ENCODE results near the gene TULP3.

TULP3 gene

DNA sequence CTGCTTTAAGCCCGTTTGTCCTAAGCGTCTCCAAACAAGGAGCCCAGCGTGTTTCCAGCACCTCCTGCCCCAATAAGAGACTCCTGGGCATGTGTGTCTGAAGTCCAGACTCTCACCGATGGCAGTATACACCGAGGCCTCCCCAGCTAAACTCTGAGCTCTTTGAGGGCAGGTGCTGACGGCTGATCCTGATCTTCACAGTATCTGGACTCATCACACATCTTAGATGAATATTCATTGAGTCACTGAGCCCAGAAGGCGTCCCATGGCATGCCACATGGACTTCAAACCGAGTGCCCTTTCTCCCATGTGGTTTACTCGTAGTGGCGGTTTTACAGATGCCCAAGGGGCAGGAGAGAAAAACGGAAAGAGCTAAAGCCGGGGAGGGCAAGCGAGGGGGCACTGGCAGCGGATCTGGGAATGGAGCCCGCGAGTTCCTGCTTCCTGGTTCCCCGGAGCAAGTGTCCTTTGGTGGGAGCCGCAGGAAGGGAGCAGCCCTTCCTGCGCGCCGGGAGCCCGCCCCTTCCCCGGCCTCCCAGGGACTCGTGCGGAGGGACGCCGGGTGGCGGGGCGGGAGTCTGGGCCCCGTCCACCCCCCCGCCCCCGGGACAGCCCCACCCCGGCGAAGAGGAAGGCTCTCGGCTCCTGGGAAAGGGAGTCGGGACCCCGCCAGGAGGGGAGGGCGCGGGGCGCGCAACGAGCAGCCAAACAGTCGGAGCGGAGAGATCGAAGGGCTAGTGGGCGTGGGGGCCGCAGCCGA lies 67.9 kb downstream of the TULP3 start (continued):
- TF ChIP-seq, protein P1, sequence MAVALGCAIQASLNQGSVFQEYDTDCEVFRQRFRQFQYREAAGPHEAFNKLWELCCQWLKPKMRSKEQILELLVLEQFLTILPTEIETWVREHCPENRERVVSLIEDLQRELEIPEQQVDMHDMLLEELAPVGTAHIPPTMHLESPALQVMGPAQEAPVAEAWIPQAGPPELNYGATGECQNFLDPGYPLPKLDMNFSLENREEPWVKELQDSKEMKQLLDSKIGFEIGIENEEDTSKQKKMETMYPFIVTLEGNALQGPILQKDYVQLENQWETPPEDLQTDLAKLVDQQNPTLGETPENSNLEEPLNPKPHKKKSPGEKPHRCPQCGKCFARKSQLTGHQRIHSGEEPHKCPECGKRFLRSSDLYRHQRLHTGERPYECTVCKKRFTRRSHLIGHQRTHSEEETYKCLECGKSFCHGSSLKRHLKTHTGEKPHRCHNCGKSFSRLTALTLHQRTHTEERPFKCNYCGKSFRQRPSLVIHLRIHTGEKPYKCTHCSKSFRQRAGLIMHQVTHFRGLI (tag by site-specific recombination; IDR thresholded peaks at IDR 0.05): no peak
- TF ChIP-seq ZNF266 (tag by site-specific recombination; IDR thresholded peaks at IDR 0.05; ENCODE audit: low read depth): no peak
- no peak for TF ChIP-seq GLI4 (tag by site-specific recombination; IDR thresholded peaks at IDR 0.05)
- peak; percentile 90 for TF ChIP-seq GLIS2 (tag by site-specific recombination; IDR thresholded peaks at IDR 0.05)
- TF ChIP-seq, protein P2, sequence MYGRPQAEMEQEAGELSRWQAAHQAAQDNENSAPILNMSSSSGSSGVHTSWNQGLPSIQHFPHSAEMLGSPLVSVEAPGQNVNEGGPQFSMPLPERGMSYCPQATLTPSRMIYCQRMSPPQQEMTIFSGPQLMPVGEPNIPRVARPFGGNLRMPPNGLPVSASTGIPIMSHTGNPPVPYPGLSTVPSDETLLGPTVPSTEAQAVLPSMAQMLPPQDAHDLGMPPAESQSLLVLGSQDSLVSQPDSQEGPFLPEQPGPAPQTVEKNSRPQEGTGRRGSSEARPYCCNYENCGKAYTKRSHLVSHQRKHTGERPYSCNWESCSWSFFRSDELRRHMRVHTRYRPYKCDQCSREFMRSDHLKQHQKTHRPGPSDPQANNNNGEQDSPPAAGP (tag by site-specific recombination; IDR thresholded peaks at IDR 0.05): peak; percentile 26; the same call in 1 of the 2 replicates
- TF ChIP-seq ZNF302 (tag by site-specific recombination; IDR thresholded peaks at IDR 0.05; ENCODE audit: low read depth): no peak
- no peak for TF ChIP-seq ZNF585B (tag by site-specific recombination; IDR thresholded peaks at IDR 0.05)
- TF ChIP-seq, protein P3, sequence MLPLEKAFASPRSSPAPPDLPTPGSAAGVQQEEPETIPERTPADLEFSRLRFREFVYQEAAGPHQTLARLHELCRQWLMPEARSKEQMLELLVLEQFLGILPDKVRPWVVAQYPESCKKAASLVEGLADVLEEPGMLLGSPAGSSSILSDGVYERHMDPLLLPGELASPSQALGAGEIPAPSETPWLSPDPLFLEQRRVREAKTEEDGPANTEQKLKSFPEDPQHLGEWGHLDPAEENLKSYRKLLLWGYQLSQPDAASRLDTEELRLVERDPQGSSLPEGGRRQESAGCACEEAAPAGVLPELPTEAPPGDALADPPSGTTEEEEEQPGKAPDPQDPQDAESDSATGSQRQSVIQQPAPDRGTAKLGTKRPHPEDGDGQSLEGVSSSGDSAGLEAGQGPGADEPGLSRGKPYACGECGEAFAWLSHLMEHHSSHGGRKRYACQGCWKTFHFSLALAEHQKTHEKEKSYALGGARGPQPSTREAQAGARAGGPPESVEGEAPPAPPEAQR (tag by site-specific recombination; IDR thresholded peaks at IDR 0.05): no peak
- no peak for TF ChIP-seq ZNF324 (tag by site-specific recombination; IDR thresholded peaks at IDR 0.05)
- TF ChIP-seq ZNF629 (tag by site-specific recombination; IDR thresholded peaks at IDR 0.05): peak; percentile 33; the same call in 1 of the 2 replicates
- TF ChIP-seq SP2 (tag by site-specific recombination; IDR thresholded peaks at IDR 0.05): peak; percentile 63
- TF ChIP-seq, protein P4, sequence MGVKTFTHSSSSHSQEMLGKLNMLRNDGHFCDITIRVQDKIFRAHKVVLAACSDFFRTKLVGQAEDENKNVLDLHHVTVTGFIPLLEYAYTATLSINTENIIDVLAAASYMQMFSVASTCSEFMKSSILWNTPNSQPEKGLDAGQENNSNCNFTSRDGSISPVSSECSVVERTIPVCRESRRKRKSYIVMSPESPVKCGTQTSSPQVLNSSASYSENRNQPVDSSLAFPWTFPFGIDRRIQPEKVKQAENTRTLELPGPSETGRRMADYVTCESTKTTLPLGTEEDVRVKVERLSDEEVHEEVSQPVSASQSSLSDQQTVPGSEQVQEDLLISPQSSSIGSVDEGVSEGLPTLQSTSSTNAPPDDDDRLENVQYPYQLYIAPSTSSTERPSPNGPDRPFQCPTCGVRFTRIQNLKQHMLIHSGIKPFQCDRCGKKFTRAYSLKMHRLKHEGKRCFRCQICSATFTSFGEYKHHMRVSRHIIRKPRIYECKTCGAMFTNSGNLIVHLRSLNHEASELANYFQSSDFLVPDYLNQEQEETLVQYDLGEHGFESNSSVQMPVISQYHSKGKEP (tag by site-specific recombination; IDR thresholded peaks at IDR 0.05): no peak
- 0 out of 2 replicates have a peak, but pooled peaks have one; percentile 19 for TF ChIP-seq ZNF2 (tag by site-specific recombination; IDR thresholded peaks at IDR 0.05)
- TF ChIP-seq, protein P5, sequence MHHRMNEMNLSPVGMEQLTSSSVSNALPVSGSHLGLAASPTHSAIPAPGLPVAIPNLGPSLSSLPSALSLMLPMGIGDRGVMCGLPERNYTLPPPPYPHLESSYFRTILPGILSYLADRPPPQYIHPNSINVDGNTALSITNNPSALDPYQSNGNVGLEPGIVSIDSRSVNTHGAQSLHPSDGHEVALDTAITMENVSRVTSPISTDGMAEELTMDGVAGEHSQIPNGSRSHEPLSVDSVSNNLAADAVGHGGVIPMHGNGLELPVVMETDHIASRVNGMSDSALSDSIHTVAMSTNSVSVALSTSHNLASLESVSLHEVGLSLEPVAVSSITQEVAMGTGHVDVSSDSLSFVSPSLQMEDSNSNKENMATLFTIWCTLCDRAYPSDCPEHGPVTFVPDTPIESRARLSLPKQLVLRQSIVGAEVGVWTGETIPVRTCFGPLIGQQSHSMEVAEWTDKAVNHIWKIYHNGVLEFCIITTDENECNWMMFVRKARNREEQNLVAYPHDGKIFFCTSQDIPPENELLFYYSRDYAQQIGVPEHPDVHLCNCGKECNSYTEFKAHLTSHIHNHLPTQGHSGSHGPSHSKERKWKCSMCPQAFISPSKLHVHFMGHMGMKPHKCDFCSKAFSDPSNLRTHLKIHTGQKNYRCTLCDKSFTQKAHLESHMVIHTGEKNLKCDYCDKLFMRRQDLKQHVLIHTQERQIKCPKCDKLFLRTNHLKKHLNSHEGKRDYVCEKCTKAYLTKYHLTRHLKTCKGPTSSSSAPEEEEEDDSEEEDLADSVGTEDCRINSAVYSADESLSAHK (tag by site-specific recombination; IDR thresholded peaks at IDR 0.05): no peak
- TF ChIP-seq ZNF335 (tag by site-specific recombination; conservative IDR thresholded peaks at IDR 0.05): peak; percentile 94
- TF ChIP-seq ZBTB8A (tag by site-specific recombination; IDR thresholded peaks at IDR 0.05): peak; percentile 71
- TF ChIP-seq, protein P6, sequence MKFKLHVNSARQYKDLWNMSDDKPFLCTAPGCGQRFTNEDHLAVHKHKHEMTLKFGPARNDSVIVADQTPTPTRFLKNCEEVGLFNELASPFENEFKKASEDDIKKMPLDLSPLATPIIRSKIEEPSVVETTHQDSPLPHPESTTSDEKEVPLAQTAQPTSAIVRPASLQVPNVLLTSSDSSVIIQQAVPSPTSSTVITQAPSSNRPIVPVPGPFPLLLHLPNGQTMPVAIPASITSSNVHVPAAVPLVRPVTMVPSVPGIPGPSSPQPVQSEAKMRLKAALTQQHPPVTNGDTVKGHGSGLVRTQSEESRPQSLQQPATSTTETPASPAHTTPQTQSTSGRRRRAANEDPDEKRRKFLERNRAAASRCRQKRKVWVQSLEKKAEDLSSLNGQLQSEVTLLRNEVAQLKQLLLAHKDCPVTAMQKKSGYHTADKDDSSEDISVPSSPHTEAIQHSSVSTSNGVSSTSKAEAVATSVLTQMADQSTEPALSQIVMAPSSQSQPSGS (tag by site-specific recombination; IDR thresholded peaks at IDR 0.05; ENCODE audit: low read depth): no peak
- TF ChIP-seq, protein P7, sequence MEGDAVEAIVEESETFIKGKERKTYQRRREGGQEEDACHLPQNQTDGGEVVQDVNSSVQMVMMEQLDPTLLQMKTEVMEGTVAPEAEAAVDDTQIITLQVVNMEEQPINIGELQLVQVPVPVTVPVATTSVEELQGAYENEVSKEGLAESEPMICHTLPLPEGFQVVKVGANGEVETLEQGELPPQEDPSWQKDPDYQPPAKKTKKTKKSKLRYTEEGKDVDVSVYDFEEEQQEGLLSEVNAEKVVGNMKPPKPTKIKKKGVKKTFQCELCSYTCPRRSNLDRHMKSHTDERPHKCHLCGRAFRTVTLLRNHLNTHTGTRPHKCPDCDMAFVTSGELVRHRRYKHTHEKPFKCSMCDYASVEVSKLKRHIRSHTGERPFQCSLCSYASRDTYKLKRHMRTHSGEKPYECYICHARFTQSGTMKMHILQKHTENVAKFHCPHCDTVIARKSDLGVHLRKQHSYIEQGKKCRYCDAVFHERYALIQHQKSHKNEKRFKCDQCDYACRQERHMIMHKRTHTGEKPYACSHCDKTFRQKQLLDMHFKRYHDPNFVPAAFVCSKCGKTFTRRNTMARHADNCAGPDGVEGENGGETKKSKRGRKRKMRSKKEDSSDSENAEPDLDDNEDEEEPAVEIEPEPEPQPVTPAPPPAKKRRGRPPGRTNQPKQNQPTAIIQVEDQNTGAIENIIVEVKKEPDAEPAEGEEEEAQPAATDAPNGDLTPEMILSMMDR (tag by site-specific recombination; IDR thresholded peaks at IDR 0.05): no peak
- peak; percentile 12; the same call in 1 of the 2 replicates for TF ChIP-seq EGR2 (tag by site-specific recombination; IDR thresholded peaks at IDR 0.05; ENCODE audit: low read depth)
- no peak for TF ChIP-seq ZNF747 (tag by site-specific recombination; IDR thresholded peaks at IDR 0.05)
- no peak for TF ChIP-seq ZNF292 (tag by site-specific recombination; IDR thresholded peaks at IDR 0.05; ENCODE audit: borderline replicate concordance, low read depth)
- no peak for TF ChIP-seq ZNF473 (tag by site-specific recombination; IDR thresholded peaks at IDR 0.05)
- no peak for TF ChIP-seq ZNF621 (tag by site-specific recombination; IDR thresholded peaks at IDR 0.05)
- TF ChIP-seq ZNF10 (tag by site-specific recombination; IDR thresholded peaks at IDR 0.05): no peak
